IPS-18c (cell line): Measurements from ENCODE around the gene RPS6KA4.
"Not testable (repeated sequence)": the region's sequence is repeated elsewhere in the genome, so short reads cannot be mapped to it uniquely, and the experiment has no call there.

Experiments
- H3K4me3 ChIP-seq: 2 replicates; pipeline ENCODE4 v1.7.0; 2013; ENCODE audit warnings: low read depth, mild to moderate bottlenecking, low read length, moderate library complexity; ENCODE audit not compliant: insufficient read depth
- H3K9me3 ChIP-seq: one replicate; pipeline ENCODE4 v1.6.1; 2013; ENCODE audit warnings: mild to moderate bottlenecking, low read length, moderate library complexity; ENCODE audit not compliant: control insufficient read depth, insufficient read depth

Gene RPS6KA4

DNA sequence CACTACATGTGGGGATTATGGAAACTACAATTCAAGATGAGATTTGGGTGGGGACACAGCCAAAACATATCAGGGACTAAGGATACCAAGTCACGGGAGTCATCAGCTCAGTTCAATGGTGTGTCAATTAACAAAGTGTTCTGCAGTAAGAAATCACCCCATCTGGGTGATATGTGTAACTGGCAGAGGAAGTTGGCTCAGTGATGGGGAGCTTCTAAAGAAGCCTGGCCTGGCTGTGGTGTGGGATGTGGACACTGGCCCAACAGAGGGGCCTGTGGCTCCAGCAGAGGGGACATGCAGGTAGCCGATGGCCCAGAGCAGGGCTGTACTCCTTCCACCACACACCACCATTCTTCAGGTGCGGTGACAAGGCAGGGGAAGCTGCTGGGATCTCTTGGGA is 31.6 kb downstream of the RPS6KA4 start:
- Histone ChIP-seq H3K4me3 (no peak overlapping the region), H3K9me3 (peaks cover 2% of the 10 kb centered on the region)

DNA sequence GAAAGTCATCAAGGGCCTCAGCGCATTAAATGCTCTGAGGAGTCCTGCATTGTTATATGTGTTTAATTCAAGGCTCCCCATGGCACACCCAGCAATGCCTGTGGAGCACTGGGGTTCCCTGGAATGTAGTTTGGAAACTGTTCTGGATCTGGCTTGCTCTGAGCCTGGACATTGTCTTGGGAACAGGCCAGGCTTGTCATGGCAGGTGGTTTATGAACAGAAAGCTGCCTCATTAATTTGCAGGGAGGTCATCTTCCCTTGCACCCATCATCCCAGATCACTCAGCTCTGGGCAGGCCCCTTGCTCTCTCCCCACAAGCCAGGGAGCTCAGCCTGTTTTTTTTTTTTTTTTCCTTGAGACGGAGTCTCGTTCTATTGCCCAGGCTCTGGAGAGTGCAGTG is 32.9 kb downstream of the RPS6KA4 start:
- H3K9me3 ChIP-seq, result peaks cover 4% of the 10 kb centered on the region
- no peak overlapping the region for H3K4me3 ChIP-seq

DNA sequence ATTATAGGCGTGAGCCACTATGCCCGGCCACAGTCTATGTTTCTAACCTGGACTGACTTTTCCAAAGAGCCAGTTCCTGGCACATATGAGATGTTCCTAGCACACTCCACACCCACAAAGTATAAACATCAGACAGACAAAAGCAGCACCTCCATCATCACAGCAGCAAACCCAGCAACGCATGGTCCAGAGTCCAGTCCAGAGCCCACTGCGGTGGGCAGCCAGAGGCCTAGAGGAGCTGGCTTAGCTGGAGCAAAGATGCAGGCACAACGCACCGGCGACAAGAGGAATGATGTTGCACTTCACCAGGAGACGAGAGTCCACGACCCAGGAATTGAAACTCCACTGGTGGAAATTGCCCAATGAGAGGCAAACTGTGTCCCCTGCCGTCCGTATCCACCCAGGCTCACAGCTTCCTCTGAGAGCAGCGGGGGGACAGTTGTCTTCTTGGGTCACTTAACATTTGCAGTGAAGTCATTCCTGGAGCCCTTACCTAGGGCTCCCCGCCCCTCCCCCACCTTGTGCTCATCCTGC is 36.6 kb downstream of the RPS6KA4 start:
- peaks cover 2% of the 10 kb centered on the region for H3K9me3 ChIP-seq
- no peak overlapping the region; the same call in 1 of the 2 replicates for H3K4me3 ChIP-seq

DNA sequence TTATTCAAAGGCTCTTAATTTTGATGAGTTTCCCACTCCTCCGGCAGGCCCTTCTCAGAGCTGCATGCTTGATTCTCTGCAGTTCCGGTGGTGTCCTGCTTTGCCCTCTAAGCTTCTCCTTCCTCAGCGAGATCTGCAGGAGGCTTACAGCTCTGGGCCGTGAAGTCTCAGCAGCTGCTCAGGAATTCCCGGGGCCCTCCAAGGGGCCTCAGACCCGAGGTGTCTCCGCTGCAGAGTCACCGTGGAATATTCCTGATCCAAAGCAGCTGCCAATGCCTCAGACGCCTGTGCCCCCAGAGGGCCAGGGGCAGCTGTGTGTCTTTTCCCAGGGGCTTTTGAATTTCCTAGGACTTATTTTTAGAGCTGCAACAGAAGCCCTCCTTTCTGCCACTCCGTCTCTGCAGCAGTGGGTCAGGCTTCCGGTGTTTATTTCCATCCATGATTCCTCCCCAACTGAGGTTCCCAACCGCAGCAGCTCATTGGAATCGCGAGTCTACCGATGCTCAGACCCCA is 37.2 kb downstream of the RPS6KA4 start:
- H3K4me3 ChIP-seq, result no peak overlapping the region
- H3K9me3 ChIP-seq, result peaks cover 2% of the 10 kb centered on the region

DNA sequence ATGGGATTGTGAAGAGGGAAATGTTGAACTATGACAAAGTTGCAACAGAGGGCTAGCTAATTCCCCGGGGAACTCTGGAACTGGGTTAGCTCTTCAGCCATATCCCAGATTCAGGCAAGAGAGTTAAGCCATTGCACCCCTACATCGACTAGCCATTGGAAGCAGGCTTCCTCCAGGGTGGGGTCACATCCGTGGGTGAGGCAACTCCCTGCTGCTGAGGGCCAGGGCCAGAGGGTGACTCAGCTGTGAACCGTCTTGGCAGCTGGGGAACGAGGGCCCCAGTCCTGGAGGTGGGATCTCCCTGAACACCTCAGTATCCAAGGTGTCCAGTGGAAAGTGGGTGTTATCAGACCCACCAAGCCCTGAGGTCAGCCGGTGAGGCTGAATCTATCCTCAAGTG is 41.1 kb downstream of the RPS6KA4 start:
- no peak overlapping the region for H3K4me3 ChIP-seq

DNA sequence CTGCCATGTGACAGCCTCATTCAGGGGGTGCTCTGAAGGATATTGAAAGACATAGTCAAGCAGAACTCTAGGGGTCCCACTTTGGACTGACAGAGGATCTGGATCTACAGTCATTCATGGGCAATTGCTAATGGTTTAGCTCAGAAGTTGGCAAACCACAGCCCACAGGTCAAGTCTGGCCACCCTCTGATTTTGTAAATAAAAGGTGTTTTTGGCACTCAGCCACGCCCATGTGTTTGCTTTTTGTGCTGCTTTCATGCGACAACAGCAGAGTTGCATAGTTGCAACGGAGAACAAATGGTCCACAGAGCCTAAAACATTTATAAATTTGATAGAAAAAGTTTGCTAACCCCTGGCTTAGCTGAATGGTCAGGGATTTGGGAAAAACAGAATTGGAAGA is 41.7 kb downstream of the RPS6KA4 start:
- no peak overlapping the region for H3K4me3 ChIP-seq
- H3K9me3 ChIP-seq, result peaks cover 2% of the 10 kb centered on the region

More for the DNA sequence above, 41.1 kb downstream of the RPS6KA4 start:
- peaks cover 2% of the 10 kb centered on the region for H3K9me3 ChIP-seq

DNA sequence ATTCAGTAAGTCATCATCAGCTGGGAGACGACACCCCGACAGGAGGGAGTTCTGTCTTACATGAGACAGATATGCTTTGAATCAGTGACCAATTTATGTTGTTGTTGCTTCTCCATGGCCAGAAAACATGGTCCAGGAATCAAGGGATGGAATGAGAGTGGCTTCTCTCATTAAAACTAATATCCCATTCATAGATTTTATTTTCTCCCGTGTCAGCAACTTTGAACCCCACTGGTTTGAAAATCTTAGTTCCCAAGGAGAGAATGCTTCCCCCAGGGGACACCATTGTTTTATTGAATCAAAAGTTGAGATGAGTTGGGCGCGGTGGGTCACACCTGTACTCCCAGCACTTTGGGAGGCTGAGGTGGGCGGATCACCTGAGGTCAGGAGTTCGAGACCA is 42.8 kb downstream of the RPS6KA4 start:
- H3K4me3 ChIP-seq, result no peak overlapping the region
- H3K9me3 ChIP-seq, result no peaks in the 10 kb centered on the region

DNA sequence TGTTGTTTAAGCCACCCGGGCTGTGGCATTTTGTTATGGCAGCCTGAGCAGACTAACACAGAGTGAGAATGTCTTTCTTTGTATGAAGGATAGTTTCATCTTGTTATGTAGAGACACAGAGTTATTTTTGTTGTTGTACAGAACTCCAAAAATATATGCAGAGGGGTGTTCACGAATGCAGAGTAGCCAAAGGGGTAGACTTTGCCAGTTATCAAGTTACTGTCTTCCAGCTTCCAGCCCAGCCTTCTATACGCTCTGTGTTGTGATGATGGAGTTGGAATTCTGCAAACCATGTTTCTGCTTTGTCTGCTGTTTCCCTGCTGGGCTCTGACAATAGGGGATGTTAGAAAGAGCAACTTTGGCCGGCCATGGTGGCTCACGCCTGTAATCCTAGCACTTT is 44.1 kb downstream of the RPS6KA4 start:
- Histone ChIP-seq H3K4me3 (no peak overlapping the region), H3K9me3 (no peaks in the 10 kb centered on the region)

DNA sequence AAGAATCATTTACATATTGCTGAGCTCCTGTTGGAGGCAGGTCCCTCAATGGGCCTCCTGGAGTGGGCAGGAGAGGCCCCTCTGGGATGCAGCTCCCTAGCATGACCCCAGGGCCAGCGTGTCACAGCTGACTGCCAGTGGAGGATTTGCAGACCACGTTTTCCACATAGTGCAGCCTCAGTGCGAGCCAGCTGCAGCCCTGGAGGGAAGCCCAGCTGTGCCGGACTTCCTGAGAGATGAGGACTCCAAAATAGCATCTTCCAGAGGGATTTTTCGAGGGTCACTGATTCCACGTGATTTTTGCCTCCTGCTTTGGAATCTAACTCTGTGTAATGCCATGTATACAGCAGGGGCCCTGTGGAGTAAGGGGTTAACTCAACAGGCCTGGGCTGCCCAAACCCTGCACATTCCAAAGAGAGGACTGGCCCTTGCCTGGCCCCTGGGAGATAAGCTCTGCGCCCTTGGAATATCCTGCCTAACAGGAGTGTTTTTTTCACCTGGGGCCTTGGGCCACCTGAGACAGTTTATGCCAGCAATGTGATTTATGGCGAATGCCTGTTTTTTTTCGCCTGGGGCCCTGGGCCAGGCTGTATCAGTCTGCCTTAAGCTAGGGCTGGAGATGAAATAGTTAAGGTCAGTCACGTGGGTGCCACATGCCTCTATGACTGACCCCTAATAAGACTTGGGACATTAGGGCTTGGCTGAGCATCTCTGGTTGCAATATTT is 47.4 kb downstream of the RPS6KA4 start:
- H3K4me3 ChIP-seq, result no peak overlapping the region; the same call in 1 of the 2 replicates
- H3K9me3 ChIP-seq, result no peaks in the 10 kb centered on the region

DNA sequence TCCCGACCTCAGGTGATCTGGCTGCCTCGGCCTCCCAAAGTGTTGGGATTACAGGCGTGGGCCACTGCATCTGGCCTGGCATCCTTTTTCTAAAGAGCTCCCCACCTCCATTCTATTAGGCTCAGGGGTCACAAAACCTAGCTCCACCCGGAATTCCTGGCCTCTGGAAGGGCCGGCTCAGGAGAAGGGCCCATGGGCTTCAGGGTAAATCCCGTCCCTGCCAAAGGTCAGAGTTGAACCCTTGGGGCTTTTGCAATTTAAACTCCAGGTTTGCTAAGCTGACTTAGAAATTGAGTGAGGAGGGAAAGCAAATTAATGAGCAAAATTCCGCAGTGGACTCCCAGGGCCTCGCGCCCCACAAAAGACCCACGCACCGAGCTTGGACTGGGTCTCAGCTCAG is 48.3 kb downstream of the RPS6KA4 start:
- Histone ChIP-seq H3K4me3 (no peak overlapping the region), H3K9me3 (no peaks in the 10 kb centered on the region)

DNA sequence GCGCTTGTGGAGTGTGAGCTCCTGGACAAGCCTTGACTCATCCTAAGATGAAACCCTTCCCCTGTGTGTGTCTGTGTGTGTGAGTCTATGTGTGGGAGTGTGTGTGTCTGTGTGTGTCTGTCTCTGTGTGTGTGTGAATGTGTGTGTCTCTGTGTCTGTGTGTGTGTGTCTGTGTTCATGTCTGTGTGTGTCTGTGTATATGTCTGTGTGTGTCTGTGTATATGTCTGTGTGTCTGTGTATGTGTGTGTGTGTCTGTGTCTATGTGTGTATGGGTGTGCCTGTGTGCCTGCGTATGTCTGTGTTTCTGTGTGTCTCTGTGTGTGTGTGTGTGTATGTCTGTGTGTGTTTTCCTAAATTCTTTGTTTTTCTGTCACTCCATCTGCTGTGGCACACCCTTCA is 48.7 kb downstream of the RPS6KA4 start:
- Histone ChIP-seq H3K9me3 (no peaks in the 10 kb centered on the region), H3K4me3 (no peak overlapping the region)

DNA sequence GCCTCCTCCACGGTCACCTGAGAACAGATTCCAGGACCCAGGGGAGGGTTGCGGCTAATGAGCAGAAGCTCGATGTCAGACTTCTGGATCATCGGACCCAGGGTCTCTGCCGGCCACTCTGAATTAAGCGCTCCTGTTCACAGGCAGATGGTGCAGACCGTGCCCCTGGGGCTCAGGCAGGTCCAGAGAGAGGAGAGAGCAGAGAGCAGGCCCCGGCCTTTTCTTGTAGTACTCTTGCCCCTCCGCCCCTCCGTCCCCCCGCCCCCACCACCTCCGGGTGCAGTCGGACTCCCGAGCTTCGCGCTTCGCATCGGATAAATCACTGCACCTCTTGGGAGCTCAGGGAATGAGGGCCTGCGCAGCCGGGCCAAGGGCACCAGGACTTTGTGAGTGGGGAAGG is 50.3 kb downstream of the RPS6KA4 start:
- Histone ChIP-seq H3K4me3 (no peak overlapping the region), H3K9me3 (no peaks in the 10 kb centered on the region)

DNA sequence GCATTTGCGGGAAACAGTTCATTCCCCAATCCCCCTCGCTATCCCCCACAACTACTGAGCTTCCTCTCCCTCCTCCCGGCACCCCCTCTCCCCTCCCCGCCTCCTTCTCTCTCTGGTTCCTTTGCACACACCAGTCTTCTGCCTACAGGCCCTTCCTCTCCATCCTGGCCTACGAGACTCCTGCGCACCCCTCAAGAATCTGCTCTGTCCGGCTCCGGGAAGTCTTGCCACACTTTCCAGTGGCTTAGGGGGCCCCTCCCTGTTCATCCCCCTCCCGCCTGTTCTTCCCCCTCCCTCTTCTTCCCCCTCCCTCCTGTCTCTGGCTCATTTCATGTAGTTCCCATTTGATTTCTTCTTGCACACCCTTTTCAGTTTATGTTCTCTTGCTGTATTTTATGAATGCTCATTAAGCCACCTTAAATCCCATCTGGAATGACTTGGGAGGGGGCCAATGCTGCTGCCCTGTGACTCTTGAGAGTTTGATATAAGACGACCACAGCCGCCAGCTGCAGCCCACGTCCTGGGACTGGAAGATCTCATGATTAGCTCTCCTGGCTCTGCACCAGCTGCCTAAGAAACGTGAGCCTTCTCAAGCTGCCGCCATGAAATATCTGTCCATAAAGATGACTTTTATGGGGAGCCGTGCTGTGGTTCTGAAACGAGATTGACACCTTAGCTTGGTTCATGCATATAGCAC is 50.9 kb downstream of the RPS6KA4 start:
- no peak overlapping the region for H3K4me3 ChIP-seq
- H3K9me3 ChIP-seq, result no peaks in the 10 kb centered on the region

DNA sequence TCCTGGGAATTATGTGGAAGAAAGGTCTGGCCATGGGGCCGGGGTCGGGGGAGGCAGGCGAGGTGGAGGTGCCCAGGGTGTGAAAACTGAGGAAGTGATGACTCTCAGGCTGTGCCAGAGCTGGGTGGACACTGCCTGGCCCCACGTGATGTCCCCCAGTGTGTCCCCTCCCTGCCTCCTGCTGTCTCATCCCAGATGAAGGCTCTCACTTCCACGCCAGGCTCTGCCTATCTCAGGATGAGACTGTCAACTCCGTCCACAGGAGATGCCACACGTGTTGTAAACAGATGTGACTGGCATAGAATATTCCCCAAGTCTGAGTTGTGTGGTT is 51.4 kb downstream of the RPS6KA4 start:
- Histone ChIP-seq H3K4me3 (no peak overlapping the region), H3K9me3 (no peaks in the 10 kb centered on the region)

DNA sequence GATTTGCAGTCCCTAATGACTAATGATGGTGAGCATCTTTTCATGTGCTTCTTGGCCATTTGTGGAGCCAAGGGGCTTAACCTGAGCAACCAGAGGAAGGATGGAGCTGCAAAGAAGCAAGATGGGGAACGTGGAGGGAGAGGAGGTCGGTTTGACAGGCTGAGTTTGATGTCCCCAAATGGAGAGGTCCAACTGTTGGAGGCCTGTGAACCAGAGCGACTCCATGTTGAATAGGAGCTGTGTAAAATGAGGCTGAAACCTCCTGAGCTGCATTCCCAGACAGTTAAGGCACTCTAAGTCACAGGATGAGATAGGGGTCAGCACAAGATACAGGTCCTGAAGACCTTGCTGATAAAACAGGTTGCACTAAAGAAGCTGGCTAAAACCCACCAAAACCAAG is 54.5 kb downstream of the RPS6KA4 start:
- no peak overlapping the region for H3K4me3 ChIP-seq
- H3K9me3 ChIP-seq, result no peaks in the 10 kb centered on the region

DNA sequence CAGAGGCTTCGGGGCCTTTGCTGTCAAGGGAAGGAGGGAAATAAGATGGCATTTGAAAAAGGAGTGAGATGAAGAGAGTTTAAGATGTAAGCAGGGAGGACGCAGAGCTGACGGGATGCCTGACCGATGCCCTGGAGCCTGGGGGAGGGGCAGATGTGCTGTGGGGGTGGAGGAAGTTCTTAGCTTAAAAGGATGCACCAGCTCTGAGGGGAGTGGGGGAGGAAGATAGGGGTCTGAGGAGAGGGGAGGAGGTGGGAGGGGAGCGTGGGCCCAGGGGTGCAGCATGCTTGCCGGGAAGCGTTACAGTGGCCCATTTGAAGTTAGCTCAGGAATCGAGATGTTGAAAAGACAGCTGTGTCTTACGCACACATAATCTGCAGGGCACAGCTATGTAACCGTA is 56.3 kb downstream of the RPS6KA4 start:
- H3K9me3 ChIP-seq, result peaks cover 1% of the 10 kb centered on the region

DNA sequence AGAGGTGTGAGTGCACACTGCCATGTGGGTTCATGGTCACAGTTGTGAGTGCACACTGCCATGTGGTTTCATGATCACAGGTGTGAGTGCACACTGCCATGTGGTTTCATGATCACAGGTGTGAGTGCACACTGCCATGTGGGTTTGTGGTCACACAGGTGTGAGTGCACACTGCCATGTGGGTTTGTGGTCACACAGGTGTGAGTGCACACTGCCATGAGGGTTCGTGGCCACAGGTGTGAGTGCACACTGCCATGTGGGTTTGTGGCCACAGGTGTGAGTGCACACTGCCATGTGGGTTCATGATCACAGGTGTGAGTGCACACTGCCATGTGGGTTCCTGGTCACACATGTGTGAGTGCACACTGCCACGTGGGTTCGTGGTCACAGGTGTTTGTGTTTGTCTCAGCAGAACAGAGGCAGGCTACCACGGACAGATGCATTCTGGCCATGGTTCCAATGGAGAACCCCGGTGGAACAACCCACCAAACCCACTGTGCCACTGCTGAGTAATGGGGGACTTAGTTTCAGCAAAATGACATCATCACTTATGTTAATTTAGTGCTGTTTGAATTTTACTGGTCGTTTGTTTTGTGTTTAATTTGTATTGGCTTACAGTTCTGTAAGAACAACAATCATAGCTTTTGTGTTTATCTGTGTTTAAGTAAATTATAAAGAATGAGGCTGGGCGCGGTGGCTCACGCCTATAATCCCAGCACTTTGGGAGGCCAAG is 57.2 kb downstream of the RPS6KA4 start:
- peaks cover 2% of the 10 kb centered on the region for H3K9me3 ChIP-seq
- H3K4me3 ChIP-seq, result no peak overlapping the region

More for the DNA sequence above, 56.3 kb downstream of the RPS6KA4 start:
- no peak overlapping the region for H3K4me3 ChIP-seq

DNA sequence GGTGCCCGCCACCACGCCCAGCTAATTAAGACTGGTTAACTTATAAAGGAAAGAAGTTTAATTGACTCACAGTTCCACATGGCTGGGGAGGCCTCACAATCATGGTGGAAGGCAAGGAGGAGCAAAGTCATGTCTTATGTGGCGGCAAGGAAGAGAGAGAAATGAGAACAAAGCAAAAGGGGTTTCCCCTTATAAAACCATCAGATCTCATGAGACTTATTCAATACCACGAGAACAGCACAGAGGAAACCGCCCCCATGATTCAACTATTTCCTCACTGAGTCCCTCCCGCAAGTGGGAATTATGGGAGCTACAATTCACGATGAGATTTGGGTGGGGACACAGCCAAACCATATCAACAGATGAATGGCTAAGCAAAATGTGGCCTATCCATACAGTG is 59.3 kb downstream of the RPS6KA4 start:
- H3K9me3 ChIP-seq, H3K4me3 ChIP-seq: not testable (repeated sequence)
